ENCODE data around the gene ZBTB20.

DNA sequence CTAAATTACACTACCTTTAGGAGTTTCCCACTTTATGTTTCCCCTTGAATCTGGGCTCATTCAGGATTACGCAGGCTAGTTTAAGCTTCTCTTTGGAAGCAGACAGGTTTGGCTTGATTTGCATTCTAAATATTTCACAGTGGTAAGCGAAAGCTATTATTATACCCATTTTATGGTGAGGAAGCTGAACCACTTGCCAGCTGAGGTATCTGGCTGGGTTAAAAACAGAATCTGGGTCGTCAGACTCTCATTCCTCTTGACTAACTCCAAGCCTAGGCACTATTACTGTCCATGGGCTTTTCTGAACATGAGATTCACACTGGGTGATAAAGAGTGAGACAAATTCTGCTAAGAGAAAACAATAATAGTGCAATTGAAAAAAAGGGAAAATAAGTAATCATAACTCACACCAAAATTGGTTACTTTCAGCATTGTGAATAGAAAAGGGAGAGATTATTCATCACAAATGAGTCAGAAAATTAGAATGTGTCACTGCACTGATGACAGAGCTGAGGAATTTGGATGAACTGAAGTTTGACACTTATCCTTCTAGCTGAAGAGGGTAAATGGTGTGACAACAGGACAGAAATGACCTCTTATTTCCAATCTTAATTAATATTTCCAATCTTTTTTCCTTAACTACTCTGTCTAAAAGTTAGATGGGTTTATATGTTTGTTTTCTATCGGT is 642.0 kb downstream of the ZBTB20 start:
- TF ChIP-seq, protein P1, sequence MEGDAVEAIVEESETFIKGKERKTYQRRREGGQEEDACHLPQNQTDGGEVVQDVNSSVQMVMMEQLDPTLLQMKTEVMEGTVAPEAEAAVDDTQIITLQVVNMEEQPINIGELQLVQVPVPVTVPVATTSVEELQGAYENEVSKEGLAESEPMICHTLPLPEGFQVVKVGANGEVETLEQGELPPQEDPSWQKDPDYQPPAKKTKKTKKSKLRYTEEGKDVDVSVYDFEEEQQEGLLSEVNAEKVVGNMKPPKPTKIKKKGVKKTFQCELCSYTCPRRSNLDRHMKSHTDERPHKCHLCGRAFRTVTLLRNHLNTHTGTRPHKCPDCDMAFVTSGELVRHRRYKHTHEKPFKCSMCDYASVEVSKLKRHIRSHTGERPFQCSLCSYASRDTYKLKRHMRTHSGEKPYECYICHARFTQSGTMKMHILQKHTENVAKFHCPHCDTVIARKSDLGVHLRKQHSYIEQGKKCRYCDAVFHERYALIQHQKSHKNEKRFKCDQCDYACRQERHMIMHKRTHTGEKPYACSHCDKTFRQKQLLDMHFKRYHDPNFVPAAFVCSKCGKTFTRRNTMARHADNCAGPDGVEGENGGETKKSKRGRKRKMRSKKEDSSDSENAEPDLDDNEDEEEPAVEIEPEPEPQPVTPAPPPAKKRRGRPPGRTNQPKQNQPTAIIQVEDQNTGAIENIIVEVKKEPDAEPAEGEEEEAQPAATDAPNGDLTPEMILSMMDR (IDR thresholded peaks at IDR 0.05) = no peak
- no peak for TF ChIP-seq POLR2A (IDR thresholded peaks at IDR 0.05)
